GM19351 (cell line): ENCODE measurements around the gene OR1F1.

Experiments used
- ATAC-seq: cut with Tn5 transposase; IDR thresholded peaks from one replicate; pipeline ENCODE4 v1.9.1; 2021; ENCODE audit warnings: mild to moderate bottlenecking, moderate library complexity; ENCODE audit not compliant: unreplicated experiment

Gene OR1F1

GRCh38 chr16:3246002-3246401 lies 58.0 kb downstream of the OR1F1 start:
- no peak for ATAC-seq

GRCh38 chr16:3246876-3247275 lies 58.9 kb downstream of the OR1F1 start:
- no peak for ATAC-seq

GRCh38 chr16:3248596-3248995 lies 60.6 kb downstream of the OR1F1 start:
- no peak for ATAC-seq

- no peak for ATAC-seq
These were observed 61.0 kb downstream of the OR1F1 start for GRCh38 chr16:3249020-3249419.

- ATAC-seq: no peak
These were observed 61.4 kb downstream of the OR1F1 start for GRCh38 chr16:3249451-3249850.

- no peak for ATAC-seq
These were observed 65.0 kb downstream of the OR1F1 start for GRCh38 chr16:3252967-3253366.

- no peak for ATAC-seq
These were observed 66.3 kb downstream of the OR1F1 start for GRCh38 chr16:3254309-3254708.
